ENCODE measurements around the gene CCL26.
"Not testable (repeated sequence)": the region's sequence is repeated elsewhere in the genome, so short reads cannot be mapped to it uniquely, and the experiment has no call there.

The CCL26 gene

DNA sequence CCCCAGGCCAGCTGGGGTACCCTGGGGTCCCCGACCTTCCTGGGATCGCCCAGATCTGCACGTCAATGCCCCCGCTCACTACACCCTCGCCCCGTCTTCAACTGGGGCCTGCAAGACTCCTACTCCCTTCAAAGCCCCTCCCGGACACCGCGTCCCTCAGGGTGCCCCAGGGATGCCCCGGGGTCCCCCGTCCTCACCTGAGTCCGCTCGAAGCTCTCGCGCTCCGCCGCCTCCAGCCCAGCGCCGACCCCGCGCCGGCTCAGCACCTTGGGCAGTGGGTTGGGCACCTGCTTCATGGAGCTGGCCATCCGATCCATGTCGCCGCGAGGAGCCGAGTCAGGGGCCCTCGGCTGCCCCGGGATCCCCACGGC lies 33.4 kb downstream of the CCL26 start, which contains the start of gene HIP1:
Gene HIP1, minus strand, starts transcription at position 338 of the 371 bp plus-strand sequence. Its CDS starts 21 bp downstream, at position 317.
- no peak for FAIRE-seq

DNA sequence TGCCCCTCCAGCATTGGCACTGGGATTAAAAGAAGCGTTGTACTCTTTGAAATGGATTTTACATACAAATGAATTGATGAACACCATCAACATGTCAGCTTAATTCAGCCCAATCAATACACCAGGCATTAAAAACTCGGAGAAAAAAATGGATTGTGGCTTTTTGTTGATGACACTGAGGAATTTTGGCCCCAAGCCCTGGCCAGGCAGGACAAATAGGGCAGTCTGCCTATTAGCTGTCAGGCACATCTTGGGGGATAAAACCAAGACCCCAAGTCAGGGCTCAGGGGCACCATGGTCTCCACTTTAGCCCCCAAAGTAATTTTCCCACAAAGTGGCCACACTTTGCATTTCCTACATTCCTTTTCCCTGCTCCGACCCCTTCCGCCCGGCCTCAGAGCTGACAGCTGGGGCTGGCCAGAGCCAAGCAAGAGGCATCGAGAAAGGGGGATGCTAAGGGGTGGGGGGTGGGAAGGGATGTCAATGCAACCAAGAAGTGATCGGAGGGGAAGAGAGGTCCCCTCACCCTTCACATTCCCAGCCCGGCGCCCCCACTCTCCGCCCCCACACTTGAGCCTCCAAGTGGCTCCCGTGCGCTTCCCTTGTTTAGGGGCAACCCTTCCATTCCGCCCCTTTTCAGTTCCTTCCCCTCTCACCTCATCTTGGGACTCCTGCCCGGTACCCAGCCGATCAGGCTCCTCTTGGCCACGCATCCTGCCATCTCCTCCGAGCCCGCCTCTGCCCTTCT lies 34.0 kb downstream of the CCL26 start:
- no peak for FAIRE-seq

DNA sequence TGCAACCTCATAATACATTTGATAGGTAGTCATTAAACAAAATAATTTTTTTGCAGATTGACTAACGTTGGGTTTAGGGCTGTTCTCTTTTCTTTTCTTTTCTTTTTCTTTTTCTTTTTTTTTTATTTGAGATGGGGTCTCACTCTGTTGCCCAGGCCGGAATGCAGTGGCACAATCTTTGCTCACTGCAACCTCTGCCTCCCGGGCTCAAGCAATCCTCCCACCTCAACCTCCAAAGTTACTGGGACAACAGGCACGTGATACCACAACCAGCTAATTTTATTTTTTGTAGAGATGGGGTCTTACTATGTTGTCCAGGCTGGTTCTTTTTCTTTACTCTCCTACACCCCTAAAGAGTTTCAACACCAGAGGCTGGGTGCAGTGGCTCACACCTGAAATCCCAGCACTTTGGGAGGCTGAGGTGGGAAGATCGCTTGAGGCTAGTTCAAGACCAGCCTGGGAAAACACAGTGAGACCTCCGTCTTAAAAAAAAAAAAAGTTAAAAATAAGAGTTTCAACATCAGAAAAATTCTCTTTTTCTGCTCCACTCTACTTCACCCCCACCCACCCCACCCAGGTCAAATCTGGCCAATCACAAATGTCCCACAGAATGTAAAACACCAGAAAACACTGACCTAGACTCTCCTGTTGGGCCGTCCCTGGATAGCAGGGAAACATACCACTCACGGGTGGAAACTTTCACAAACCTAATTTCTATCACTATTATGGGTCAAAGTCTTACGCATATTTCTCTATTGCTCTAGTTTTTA lies 36.2 kb downstream of the CCL26 start:
- FAIRE-seq, result no peak

DNA sequence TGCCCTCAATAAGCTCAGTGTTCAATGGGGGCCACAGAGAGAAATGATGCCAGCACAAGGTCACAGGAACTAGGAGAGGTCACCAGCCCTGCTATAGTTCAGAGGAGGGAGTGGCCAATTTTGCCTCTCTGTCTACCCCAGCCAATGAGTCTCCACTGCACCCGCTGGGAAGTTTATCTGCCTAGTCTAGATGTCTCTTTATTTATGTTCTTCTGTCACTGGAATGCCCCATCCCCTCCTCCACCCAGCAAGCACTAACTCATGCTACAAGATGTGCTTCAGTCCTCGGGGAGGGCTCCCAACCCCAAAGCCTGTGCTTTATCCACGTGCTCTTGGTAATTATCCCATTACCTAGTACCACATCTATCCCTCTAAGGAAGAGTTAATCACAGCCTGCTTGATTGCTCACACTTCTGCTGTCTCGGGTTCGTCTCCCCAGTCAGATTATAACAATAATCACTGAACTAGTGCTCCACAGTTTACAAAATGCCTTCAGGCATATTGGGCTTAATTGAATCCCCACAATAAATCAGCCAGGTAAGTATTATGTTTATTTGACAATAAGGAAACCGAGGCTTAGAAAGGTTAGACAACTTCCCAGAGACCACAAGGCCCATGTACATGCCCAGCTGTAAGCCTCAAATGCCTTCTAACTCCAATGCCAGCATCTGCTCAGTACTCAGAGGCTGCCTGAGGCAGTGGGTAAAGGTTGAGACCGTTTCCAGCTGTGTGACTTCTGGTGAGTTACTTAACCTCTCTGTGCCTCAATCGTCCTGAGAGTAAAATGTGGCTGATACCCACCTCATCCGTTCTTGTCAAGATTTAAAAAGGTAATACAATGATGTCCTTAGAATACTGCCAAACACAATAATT lies 37.2 kb downstream of the CCL26 start:
- no peak for FAIRE-seq

DNA sequence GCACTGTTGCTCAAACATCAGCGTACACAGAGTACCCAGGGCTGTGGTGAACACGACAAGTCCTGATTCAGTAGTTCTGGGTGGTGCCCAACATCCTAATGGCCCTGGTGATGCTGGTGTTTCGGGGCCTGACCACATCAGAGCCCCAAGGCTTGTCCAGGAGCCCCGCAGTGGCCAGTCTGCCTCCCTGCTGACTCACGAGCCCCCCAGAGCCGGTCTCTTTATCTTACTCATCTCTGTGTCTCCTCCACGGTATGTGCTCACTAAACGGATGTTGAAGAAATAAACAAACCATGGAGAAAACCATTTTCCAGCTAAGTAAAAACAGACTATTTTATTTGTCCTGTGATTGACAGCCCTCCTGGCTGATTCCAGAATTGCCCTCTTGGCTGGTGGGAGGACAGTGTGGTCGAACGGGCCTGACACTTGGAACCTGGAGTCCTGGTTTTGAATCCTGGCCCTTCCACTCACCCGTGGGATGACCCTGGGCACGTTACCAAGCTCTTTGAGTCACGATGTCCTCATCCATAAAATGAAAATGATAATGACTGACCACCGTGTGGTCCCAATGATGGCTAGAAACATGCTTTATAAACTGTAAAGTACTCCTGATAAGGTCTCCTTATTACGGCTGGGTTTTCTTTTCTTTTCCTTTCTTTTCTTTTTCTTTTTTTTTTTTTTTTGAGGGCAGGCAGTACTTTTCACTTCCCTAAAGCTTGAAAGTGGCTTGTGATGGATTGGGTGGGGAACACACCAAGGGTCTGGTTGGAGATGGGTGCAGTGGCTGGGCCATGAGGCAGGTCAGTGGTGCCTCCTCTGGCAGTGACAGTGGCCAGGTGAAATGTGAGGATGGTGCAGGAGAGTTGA lies 39.0 kb downstream of the CCL26 start:
- FAIRE-seq, result no peak

DNA sequence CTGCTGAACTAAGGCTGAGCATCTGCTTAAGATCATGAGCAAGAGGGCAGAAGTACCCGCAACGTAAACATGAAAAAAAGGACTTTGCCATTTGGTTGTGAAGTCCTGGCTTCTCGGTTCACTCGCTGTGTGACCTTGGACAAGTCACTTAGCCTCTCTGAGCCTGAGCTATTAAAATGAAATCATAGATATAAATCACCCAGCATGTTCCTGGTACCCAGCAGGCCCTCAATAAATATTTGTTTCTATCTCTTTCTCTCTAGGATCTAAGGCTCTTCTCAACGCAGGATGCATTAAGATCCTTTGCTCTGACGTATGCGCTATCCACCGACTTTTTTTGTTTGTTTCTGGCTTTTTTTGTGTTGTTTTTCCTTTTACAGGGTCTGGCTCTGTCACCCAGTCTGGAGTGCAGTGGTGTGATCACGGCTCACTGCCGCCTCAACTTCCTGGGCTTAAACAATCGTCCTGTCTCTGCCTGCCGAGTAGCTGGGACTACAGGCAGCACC lies 39.9 kb downstream of the CCL26 start:
- FAIRE-seq, result no peak

DNA sequence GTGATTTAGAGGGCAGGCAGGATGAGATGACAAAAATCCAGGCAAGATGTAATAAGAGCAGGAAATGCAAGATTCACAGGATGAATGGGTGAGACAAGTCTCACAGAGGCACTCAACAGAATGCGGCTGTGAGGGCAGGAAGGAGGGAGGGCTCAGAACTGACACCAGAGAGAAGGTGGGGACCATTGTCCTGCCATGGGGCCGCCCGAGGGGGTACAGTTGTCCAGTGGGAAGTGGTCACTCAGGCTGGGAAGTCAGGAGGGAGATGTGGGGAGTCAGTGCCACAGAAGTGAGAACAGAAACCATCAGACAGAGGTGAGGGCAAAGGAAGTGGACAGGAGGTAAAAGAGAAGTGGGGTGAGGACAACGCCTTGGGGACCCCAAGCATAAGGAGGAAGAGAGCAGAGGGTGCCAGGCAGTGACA lies 42.1 kb downstream of the CCL26 start:
- FAIRE-seq, result no peak

DNA sequence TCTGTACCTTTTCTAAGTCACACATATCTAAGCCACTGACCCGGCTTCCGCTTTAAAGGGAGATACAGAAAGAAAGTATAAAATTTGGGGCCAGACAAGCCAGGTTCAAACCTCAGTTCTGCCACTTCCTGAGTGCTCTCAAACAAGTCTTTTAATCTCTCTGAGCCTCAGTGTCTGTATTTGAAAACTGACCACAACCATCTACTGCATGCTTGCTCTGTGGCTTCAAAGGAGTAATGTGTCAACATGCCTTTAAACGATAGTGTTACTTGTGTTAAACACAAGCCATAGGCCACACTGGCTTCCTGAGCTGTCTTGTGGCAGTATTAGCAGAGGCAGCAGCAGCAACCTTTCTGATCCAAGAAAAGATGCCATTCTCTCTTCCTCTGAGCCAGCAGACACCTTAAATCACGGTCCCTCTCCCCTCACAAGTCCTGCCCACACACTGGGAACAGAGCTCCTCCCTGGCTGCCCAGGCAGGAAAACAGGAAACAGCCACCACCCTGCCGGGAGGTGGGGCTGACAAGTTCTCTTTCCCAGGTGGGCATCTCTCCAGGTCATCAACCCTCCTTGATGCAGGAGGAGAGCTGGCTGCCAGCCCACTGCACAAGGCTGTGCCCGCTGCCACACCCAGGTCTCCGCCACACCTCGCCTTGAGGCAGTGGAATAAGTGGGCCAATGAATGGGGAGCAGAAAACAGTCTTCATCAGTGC lies 44.0 kb downstream of the CCL26 start:
- FAIRE-seq, result no peak

DNA sequence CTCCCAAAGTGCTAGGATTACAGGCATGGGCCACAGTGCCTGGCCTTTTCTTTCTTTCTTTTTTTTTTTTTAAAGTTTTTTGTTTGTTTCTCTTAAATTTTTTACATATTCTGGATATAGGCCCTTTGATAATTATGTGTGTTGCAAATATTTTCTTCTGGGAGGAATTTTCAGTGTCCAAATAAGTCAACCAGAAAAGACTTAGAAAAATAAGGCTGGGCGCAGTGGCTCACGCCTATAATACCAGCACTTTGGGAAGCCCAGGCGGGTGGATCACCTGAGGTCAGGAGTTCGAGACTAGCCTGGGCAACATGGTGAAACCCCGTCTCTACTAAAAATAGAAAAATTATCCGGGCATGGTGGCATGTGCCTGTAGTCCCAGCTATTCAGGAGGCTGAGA lies 44.7 kb downstream of the CCL26 start:
- FAIRE-seq, result not testable (repeated sequence)

DNA sequence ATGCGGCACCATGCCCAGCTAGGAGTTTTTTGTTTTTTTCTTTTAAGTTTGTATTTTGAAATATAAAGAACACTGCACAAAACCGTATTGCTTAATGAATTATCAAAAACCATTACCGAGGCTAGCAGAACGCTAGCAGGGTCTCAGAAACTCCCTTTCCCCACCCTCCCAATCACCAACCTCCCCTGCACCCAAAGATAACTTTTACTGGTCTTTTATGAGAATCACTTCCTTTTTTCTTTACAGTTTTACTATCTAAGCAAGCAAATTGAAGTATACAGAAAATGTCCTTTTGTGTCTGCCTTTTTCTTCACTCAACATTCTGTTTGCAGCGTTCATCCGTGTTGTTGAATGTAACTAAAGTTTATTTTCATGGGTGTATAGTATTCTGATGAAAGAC lies 46.7 kb downstream of the CCL26 start:
- no peak for FAIRE-seq

DNA sequence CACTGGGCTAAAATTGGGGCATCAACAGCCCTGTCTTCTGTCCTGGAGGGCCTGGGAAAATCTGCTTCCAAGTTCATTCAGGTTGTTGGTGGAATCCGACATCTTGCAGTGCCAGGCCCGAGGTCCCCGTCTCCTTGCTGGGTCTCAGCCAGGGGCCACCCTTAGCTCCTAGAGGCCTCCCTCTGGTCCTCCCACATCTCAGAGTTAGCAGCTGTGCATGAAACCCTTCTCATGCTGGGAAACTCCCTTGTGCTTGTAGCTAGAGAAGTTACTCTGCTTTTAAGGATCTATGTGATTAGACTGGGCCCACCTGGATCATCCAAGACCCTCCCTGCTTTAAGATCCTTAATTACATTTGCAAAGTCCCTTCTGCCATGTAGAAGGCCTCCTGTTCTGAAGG lies 48.6 kb downstream of the CCL26 start:
- no peak for FAIRE-seq

DNA sequence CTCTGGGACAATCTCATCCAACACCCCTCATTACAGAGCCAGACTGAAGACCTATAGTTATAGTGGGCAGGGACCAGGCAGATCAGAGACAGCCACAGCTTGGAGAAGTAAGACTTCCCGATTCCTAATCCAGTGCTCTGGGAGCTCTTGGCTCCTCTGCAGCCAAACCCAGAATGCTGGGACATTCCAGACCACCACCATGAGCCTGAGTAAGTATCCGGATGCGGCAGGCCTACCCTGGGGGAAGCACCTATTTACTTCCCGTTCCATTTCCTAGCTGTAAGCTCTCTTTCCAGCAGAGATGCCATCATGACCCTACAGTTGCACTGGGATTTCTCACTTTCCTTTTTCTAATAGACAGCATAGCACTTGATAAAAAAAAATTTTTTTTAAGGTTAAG lies 49.6 kb downstream of the CCL26 start:
- FAIRE-seq, result no peak

DNA sequence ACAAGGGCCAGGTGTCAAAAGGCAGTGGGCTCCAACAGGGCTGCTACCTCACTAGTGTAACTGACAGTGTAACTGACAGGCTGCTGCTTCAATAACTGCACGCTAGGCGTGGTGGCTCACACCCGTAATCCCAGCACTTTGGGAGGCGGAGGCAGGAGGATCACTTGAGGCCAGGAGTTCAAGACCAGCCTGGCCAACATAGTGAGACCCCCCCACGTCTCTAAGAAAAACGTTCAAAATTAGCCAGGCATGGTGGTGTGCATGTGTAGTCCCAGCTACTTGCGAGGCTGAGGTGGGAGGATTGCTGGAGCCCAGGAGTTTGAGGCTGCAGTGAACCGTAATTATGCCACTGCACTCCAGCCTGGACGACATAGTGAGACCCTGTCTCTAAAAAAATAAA lies 50.1 kb downstream of the CCL26 start:
- not testable (repeated sequence) for FAIRE-seq

DNA sequence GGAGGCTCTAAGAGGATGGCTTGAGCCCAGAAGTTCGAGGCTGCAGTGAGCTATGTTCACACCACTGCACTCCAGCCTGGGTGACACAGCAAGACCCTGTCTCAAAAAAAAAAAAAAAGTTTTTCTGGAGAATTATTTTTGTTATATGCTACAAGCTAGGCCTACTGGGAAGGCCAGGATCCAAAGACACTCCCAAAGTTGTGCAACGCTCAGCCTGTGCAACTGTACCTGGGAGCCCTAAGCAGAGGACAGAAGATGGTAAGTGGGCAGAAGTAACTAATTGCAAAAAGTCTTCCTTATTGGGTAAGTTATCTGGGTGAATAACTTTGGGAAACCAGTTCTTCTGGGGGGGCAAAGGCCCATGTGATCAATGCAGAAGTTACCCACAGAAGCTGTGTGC lies 50.6 kb downstream of the CCL26 start:
- FAIRE-seq, result no peak

DNA sequence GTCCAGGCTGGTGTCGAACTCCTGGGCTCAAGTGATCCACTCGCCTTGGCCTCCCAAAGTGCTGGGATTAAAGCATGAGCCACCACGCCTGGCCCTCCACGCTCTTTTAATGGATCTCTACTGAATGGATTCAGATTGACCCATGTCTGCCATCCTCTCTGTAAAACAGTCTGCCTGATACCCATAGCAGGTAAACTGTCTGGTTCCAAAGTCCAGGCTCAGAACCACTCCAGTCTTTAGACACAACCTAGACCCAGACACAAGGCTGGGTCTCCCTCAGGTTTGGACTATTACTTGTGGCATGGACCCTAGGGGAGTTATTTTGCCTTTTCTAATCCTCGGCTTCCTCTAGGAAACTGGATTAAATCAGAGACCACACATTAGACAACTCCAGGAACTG lies 52.4 kb downstream of the CCL26 start:
- no peak for FAIRE-seq
